GM18951 (cell line): ENCODE measurements around the gene GDPD3.

Experiments used
- POLR2A ChIP-seq: IDR thresholded peaks from 4 replicates; pipeline ENCODE4 v1.6.1; 2011; ENCODE audit warnings: mild to moderate bottlenecking; ENCODE audit not compliant: insufficient read length, insufficient read depth; ENCODE audit errors: extremely low read depth
- in situ Hi-C: fragments of 300-500 bp; cut with MboI; formaldehyde crosslinking; loops from one replicate; pipeline ENCODE4 v1.12.0; 2022; ENCODE audit warnings: low sequenced_read_pairs, mixed read lengths, inconsistent platforms; ENCODE audit not compliant: unreplicated experiment

GDPD3 gene

DNA sequence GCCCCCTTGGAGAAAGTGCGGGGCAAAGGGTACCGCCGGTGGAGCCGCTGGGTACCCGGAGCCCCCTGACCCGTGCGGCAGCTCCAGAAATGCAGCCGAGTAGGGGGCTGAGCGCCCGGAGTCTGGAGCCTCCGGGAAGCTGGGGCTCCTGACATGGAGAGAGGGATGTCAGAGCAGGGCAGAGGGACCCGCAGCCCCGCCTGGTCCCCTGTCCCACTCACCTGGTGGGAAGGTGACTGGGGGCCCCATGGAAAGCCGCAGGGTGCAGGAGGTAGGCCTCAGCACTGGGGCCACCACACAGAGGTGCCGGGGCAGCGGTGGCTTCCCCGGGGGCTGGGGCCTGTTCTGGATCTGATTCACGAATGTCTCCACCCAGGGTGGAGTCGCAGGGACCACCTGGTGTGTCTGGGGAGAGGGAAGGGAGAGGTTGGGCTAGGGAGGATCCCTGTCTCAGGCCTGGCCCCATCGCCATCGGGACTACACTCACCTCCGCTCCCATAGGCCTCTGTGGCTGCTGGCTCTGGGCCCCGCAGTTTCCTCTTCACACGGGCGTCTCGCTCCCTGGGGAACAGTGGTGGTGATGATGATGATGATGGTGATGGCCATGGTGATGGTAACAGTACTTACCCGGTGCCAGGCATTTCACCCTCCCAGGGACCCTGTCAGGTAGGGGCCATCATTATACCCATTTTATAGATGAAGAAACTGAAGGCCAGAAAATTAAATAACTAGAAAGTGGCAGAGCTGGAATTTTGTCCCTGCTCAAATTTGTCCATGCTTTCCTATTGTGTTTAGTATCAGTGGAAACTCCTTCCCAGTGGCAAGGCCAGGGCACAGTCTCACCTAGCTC lies 26.8 kb downstream of the GDPD3 start:
- TF ChIP-seq POLR2A, result no peak
- in situ Hi-C loops, result no loop called here

DNA sequence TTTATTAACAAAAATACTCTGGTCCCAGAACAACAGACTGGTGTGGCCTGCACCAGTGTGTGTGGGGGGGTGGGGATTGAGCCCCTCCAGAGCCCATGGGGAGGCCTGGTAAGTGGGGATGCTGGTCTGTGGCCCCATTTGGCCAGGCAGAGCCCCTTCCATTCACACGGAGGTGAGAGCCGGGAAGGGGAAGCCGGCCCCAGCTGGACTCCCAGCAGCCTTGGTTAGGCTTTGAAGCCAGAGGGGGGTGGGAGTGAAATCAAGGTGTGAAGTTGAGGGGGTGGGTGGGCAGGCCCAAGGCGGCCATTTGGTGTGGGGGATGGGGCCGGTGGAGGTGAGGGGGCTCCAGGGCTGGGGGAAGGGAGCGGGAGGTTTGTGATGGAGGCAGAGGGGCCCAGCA lies 27.5 kb downstream of the GDPD3 start:
- in situ Hi-C loops, result no loop called here
- no peak for TF ChIP-seq POLR2A

DNA sequence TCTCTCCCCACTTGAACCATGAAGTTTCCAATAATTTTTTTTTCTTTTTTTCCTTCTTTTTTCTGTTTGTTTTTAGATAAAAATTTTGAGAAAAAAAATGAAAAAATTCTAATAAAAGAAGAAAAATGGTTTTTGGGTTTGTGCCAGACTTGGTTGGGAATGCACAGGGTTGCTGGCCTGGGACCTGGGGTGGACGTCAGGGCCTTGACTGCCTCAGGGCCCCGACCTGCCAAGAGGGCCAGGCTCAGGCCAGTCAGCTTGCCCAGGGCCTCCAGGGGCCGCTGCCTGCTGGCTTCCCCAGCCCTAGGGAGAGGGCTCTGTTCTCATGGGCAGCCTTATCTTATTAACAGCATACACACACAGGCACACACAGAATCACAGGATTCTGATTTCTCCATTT lies 28.1 kb downstream of the GDPD3 start:
- no peak for TF ChIP-seq POLR2A
- in situ Hi-C loops, result no loop called here

GRCh38 chr16:30084816-30085159 lies 28.5 kb downstream of the GDPD3 start:
- in situ Hi-C loops, result no loop called here
- no peak for TF ChIP-seq POLR2A

DNA sequence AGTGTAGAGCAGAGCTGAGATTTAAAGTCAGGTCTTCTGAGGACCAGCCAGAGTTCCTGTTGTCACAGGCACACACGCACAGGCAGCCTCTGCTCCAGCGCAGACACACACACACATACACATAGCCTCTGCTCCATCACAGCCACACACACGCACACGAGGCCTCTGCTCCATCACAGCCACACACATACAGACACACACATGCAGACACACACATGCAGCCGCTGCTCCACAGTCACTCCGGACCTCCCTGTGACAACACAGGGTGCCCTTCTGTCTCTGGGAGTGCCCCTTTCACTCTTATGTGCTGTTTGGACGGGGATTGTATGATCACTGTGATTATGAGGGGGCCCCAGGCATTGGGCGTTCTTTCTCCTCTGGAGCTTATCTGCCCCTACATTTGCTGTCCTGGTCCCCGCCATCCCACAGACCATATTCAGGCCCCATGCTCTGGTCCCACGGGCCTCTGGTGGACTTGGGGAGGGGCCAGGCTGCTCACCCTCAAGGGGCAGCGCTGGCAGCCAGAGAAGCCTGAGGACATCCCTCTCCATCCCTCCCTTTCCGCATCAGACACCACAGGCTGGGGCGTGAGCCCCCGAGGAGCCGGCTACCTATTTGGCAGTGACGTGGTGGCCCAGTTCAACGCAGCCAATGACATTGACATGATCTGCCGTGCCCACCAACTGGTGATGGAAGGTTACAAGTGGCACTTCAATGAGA lies 29.1 kb downstream of the GDPD3 start:
- TF ChIP-seq POLR2A, result peak; percentile 10
- in situ Hi-C loops, result no loop called here

DNA sequence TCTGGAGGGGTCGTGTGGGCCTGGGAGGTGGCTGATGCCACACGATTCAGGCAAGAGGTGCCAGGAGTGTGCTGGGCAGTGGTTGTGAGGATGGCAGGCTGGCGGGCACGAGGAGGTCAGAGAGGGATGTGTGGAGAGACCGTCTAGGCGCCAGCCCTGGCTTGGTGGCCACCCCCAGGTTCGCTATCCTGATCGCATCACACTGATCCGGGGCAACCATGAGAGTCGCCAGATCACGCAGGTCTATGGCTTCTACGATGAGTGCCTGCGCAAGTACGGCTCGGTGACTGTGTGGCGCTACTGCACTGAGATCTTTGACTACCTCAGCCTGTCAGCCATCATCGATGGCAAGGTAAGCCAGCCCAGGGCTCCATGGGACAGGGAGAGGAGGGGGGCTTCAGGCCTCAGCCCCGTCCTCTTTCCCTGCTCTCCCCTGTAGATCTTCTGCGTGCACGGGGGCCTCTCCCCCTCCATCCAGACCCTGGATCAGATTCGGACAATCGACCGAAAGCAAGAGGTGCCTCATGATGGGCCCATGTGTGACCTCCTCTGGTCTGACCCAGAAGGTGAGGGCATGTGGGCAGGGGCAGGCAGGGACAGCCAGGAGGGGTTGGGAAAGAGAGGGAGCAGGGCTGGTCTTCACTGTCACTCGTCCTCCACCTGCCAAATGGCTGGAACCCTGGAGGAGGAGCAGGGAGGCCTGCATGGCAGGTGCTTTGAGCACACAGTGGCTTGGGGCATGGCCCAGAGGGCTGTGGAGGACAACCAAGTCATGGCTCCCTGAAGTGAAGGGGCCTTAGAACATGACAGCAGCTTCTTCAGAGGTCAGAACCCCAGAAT lies 29.9 kb downstream of the GDPD3 start:
- no peak for TF ChIP-seq POLR2A
- in situ Hi-C loops, result no loop called here

- in situ Hi-C loops, result no loop called here
- no peak for TF ChIP-seq POLR2A
Measured at GRCh38 chr16:30082545-30083090, 30.7 kb downstream of the GDPD3 start.

DNA sequence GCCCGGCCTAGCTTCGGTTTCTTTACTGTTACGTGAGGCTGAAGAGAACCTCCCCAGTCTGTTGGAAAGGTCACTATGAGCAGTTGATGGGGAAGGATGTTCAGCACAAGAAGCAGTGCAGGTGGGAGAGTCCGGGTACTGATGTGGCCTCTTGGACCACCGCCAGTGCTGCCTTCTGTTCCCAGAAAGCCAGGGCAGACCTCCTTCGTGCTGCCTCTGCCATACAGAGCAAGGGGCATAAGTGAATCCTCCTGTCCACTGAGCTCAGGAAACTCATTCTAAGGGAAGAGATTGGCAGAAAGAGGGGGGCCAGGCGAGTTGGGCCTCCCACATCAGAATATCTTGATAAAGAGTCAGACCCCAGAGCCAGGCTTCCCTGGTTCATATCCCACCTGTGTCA lies 33.9 kb downstream of the GDPD3 start:
- in situ Hi-C loops, result no loop called here
- no peak for TF ChIP-seq POLR2A

DNA sequence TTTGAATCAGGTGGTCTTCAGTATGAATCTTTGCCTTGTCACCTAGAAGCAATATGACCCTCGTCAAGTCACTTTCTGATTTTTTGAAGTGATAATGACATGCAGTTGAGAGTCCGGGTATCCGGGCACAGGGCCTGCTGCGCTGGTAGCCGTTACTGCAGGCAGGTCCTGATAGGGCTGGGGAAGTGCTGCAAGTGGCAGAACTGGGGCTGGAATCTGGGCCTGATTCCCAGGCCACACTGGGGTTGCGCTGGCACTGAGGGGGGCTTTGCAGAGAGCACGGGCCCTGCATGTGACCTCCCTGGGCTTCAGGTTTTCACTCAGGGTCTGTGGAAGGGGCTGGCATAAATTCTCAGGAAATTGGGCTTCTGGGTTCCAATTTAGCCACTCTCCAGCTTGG lies 34.6 kb downstream of the GDPD3 start:
- in situ Hi-C loops, result no loop called here
- TF ChIP-seq POLR2A, result no peak

- TF ChIP-seq POLR2A, result no peak
- in situ Hi-C loops, result no loop called here
Measured at GRCh38 chr16:30077656-30078055, 35.7 kb downstream of the GDPD3 start.

DNA sequence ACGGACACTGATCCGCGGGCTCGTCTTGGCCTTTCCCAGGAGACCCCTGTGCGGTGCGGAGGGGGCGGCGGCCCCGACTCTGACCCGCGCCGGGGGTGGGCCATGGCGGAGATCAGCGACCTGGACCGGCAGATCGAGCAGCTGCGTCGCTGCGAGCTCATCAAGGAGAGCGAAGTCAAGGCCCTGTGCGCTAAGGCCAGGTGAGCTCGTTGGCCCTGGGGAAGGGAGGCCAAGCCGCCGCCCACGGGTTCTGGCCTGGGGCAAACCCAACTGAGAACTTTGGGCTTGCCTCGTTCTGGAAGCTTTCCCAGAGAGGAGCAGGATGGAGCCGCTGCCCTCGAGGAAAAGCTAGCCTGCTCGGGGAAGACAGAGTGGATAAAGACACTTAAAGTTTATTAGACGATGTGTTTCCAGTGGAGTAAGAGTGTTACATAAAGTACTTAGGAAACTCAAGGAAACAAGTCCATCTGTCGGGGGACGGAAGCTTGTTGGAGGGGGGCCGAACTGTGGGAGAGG lies 37.0 kb downstream of the GDPD3 start:
- in situ Hi-C loops, result no loop called here
- TF ChIP-seq POLR2A, result no peak

GRCh38 chr16:30075503-30076275 lies 37.6 kb downstream of the GDPD3 start, which contains the start of gene PPP4C:
Gene PPP4C (plus strand): TSS chr16:30075994. CDS start chr16:30076378, 384 bp downstream.
- in situ Hi-C loops, result no loop called here
- peak; percentile 93 for TF ChIP-seq POLR2A
